Measurements from ENCODE around the gene KCNQ1. TPM values are rescaled to one million over a fixed set of nuclear protein-coding genes. Genes with fewer than 3 reads are reported as not detected.

Gene KCNQ1
- total and polyA plus RNA-seq, 2 donors (not counting 3 experiments of a cell fraction or from before 2014, with no cell fraction given) = 0.07 to 0.09 TPM

DNA sequence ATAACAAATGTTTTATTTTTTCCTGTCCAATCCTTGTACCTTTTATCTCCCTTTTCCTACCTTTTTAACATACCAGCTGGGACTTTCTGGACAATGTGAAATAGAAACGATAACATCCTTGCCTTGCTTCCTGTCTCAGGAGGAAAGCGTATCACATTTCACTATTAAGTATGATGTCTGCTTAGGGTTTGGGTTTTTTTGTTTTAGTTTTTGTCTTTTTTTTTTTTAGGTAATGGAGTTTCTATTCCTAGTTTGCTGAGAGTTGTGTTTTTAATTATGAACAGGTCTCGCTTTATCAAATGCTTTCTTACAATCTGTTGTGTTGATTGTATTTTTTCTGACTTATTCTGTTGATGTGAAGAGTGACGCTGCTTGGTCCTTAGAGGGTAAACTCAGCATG lies 319.2 kb downstream of the KCNQ1 start:
- CTCF ChIA-PET = no interaction called here
- Histone ChIP-seq H3K36me3 (ENCODE audit: control insufficient read depth in 2 of 2, extremely low read depth in 1 of 2, insufficient read depth in 2 of 2, low read length in 2 of 2) (no peaks in the 10 kb centered on the region), H3K4me3 (replicated peaks in 1 of 3; ENCODE audit: insufficient read depth in 1 of 3, low read depth in 1 of 3, low read length in 3 of 3) (no peak overlapping the region), H3K9me3 (replicated peaks; ENCODE audit: control insufficient read depth, insufficient read depth, low read length) (no peaks in the 10 kb centered on the region), H3K79me2 (ENCODE audit: control insufficient read depth, insufficient read depth, low read length) (no peaks in the 10 kb centered on the region), H3K27me3 (ENCODE audit: control insufficient read depth in 2 of 2, insufficient read depth in 2 of 2, low read length in 2 of 2) (peaks cover 0 to 2% of the 10 kb centered on the region in 2 experiments), H3K27ac (ENCODE audit: insufficient read depth, low read depth, low read length) (no peak overlapping the region), H2AFZ (ENCODE audit: low read depth, low read length) (no peak overlapping the region), H4K20me1 (replicated peaks; ENCODE audit: control insufficient read depth, extremely low read depth, insufficient read depth, low read length) (no peaks in the 10 kb centered on the region), H3K9me1 (replicated peaks; ENCODE audit: control insufficient read depth, extremely low read depth, insufficient read depth, low read length) (no peaks in the 10 kb centered on the region), H3K9ac (replicated peaks; ENCODE audit: extremely low read depth, insufficient read depth, low read length) (no peak overlapping the region), H3K4me2 (ENCODE audit: insufficient read depth, low read length) (no peak overlapping the region), H3K4me1 (ENCODE audit: control insufficient read depth, extremely low read depth, insufficient read depth, low read length) (no peaks in the 10 kb centered on the region)
- no peak for FAIRE-seq
- POLR2A ChIA-PET = no interaction called here
- dilution Hi-C loops (cut with MboI; ENCODE audit: extremely low pct_ligation_motif_present, low sequenced_read_pairs) (no loop called here), intact Hi-C loops (cut with micrococcal nuclease) (no loop called here)
- TF ChIP-seq MYC (IDR thresholded peaks at IDR 0.05; ENCODE audit: low read depth, low read length) (no peak), EZH2 (IDR thresholded peaks at IDR 0.05; ENCODE audit: borderline replicate concordance, low read depth, low read length, severe bottlenecking) (no peak), FOS (IDR thresholded peaks at IDR 0.05; ENCODE audit: borderline replicate concordance, insufficient read depth, low read length) (no peak), JUN (IDR thresholded peaks at IDR 0.05; ENCODE audit: borderline replicate concordance, insufficient read depth, insufficient read length, low read depth) (no peak), POLR2AphosphoS5 (IDR thresholded peaks at IDR 0.05; ENCODE audit: insufficient read depth, low read depth, low read length) (no peak), GATA2 (IDR thresholded peaks at IDR 0.05; ENCODE audit: insufficient read depth, insufficient read length, low read depth, low read length) (no peak), POLR2A (IDR thresholded peaks at IDR 0.05; ENCODE audit: low read depth, low read length) (no peak)
- TF ChIP-seq, protein P1, sequence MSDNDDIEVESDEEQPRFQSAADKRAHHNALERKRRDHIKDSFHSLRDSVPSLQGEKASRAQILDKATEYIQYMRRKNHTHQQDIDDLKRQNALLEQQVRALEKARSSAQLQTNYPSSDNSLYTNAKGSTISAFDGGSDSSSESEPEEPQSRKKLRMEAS (IDR thresholded peaks at IDR 0.05; ENCODE audit: insufficient read depth, insufficient read length) = no peak
- DNase-seq (ENCODE audit: low read depth, low spot score) = peak; percentile 32
- BruUV-seq (replicated peaks) = no TSS peak

- no peak for TF ChIP-seq EZH2 (IDR thresholded peaks at IDR 0.05; ENCODE audit: borderline replicate concordance, low read depth, low read length, severe bottlenecking)
- no peak for TF ChIP-seq POLR2AphosphoS5 (IDR thresholded peaks at IDR 0.05; ENCODE audit: insufficient read depth, low read depth, low read length)
- TF ChIP-seq, protein P1 (IDR thresholded peaks at IDR 0.05; ENCODE audit: insufficient read depth, insufficient read length) = no peak
- no peak for TF ChIP-seq FOS (IDR thresholded peaks at IDR 0.05; ENCODE audit: borderline replicate concordance, insufficient read depth, low read length)
- TF ChIP-seq JUN (IDR thresholded peaks at IDR 0.05; ENCODE audit: borderline replicate concordance, insufficient read depth, insufficient read length, low read depth) = no peak
- no peak for TF ChIP-seq MYC (IDR thresholded peaks at IDR 0.05; ENCODE audit: low read depth, low read length)
- TF ChIP-seq, protein P2, sequence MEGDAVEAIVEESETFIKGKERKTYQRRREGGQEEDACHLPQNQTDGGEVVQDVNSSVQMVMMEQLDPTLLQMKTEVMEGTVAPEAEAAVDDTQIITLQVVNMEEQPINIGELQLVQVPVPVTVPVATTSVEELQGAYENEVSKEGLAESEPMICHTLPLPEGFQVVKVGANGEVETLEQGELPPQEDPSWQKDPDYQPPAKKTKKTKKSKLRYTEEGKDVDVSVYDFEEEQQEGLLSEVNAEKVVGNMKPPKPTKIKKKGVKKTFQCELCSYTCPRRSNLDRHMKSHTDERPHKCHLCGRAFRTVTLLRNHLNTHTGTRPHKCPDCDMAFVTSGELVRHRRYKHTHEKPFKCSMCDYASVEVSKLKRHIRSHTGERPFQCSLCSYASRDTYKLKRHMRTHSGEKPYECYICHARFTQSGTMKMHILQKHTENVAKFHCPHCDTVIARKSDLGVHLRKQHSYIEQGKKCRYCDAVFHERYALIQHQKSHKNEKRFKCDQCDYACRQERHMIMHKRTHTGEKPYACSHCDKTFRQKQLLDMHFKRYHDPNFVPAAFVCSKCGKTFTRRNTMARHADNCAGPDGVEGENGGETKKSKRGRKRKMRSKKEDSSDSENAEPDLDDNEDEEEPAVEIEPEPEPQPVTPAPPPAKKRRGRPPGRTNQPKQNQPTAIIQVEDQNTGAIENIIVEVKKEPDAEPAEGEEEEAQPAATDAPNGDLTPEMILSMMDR (IDR thresholded peaks at IDR 0.05; ENCODE audit: extremely low read depth in 1 of 2, insufficient read depth in 1 of 2, low read depth in 1 of 2, low read length in 2 of 2) = no peak
- no peak for TF ChIP-seq POLR2A (IDR thresholded peaks at IDR 0.05; ENCODE audit: low read depth, low read length)
- TF ChIP-seq GATA2 (IDR thresholded peaks at IDR 0.05; ENCODE audit: insufficient read depth, insufficient read length, low read depth, low read length) = no peak
These were observed 320.7 kb downstream of the KCNQ1 start for GRCh38 chr11:2765491-2765890.

More at GRCh38 chr11:2765491-2765890, 320.7 kb downstream of the KCNQ1 start:
- FAIRE-seq = no peak
- Histone ChIP-seq H3K9me1 (replicated peaks; ENCODE audit: control insufficient read depth, extremely low read depth, insufficient read depth, low read length) (no peaks in the 10 kb centered on the region), H3K4me2 (ENCODE audit: insufficient read depth, low read length) (no peak overlapping the region), H3K4me3 (replicated peaks in 1 of 3; ENCODE audit: insufficient read depth in 1 of 3, low read depth in 1 of 3, low read length in 3 of 3) (no peak overlapping the region), H3K79me2 (ENCODE audit: control insufficient read depth, insufficient read depth, low read length) (no peaks in the 10 kb centered on the region), H4K20me1 (replicated peaks; ENCODE audit: control insufficient read depth, extremely low read depth, insufficient read depth, low read length) (no peaks in the 10 kb centered on the region), H3K27me3 (ENCODE audit: control insufficient read depth in 2 of 2, insufficient read depth in 2 of 2, low read length in 2 of 2) (peaks cover 0 to 2% of the 10 kb centered on the region in 2 experiments), H3K36me3 (ENCODE audit: control insufficient read depth in 2 of 2, extremely low read depth in 1 of 2, insufficient read depth in 2 of 2, low read length in 2 of 2) (no peaks in the 10 kb centered on the region), H2AFZ (ENCODE audit: low read depth, low read length) (no peak overlapping the region), H3K27ac (ENCODE audit: insufficient read depth, low read depth, low read length) (no peak overlapping the region), H3K9me3 (replicated peaks; ENCODE audit: control insufficient read depth, insufficient read depth, low read length) (no peaks in the 10 kb centered on the region), H3K4me1 (ENCODE audit: control insufficient read depth, extremely low read depth, insufficient read depth, low read length) (no peaks in the 10 kb centered on the region), H3K9ac (replicated peaks; ENCODE audit: extremely low read depth, insufficient read depth, low read length) (no peak overlapping the region)
- intact Hi-C loops (cut with micrococcal nuclease) (no loop called here), dilution Hi-C loops (cut with MboI; ENCODE audit: extremely low pct_ligation_motif_present, low sequenced_read_pairs) (no loop called here)
- DNase-seq (ENCODE audit: low read depth, low spot score) = no peak
- BruUV-seq (replicated peaks) = no TSS peak
- POLR2A ChIA-PET = no interaction called here
- CTCF ChIA-PET = interaction anchor here (1.4 kb wide), 1 partner anchor 13 kb away, joined by 3 read pairs; no protein-coding TSS in a partner anchor
